Measurements from ENCODE around the gene IL10RA. TPM values are rescaled to one million over a fixed set of nuclear protein-coding genes. Genes with fewer than 3 reads are reported as not detected.

Gene IL10RA
- total RNA-seq, 1 experiment from 2014 or later, result 1.7 TPM

GRCh38 chr11:118045191-118045590, 59.0 kb downstream of the IL10RA start:
- Histone ChIP-seq H3K9me2 (ENCODE audit: insufficient read depth) (no peaks in the 10 kb centered on the region), H3K9ac (ENCODE audit: low read length) (no peak overlapping the region), H3K4me3 (replicated peaks in 1 of 2; ENCODE audit: low read depth in 1 of 2, low read length in 2 of 2) (no peak overlapping the region), H2AFZ (ENCODE audit: low read depth, low read length, poor library complexity, severe bottlenecking) (no peak overlapping the region), H3K27me3 (ENCODE audit: insufficient read depth, low read length) (peaks cover 15% of the 10 kb centered on the region), H3K9me3 (ENCODE audit: control insufficient read depth in 1 of 2, insufficient read depth in 1 of 2, low read depth in 1 of 2, low read length in 2 of 2) (no peaks in the 10 kb centered on the region), H3K4me2 (ENCODE audit: low read length) (no peak overlapping the region), H3K27ac (ENCODE audit: low read depth, low read length) (no peak overlapping the region), H3K79me2 (ENCODE audit: insufficient read depth, low read length) (no peaks in the 10 kb centered on the region), H3K36me3 (ENCODE audit: control insufficient read depth in 1 of 2, insufficient read depth in 2 of 2, low read length in 2 of 2) (no peaks in the 10 kb centered on the region), H3K4me1 (ENCODE audit: control insufficient read depth in 1 of 2, insufficient read depth in 2 of 2, low read length in 2 of 2) (no peaks in the 10 kb centered on the region), H4K20me1 (ENCODE audit: insufficient read depth) (no peaks in the 10 kb centered on the region)
- ATAC-seq, result no peak
- TF ChIP-seq REST (IDR thresholded peaks at IDR 0.05; ENCODE audit: low read depth) (no peak), ZBTB33 (IDR thresholded peaks at IDR 0.05; ENCODE audit: extremely low read depth, insufficient replicate concordance, low read length) (no peak), YY1 (IDR thresholded peaks at IDR 0.05; ENCODE audit: extremely low read depth, insufficient replicate concordance, low read depth, low read length) (no peak), CEBPB (IDR thresholded peaks at IDR 0.05; ENCODE audit: low read depth) (no peak), FOSL1 (IDR thresholded peaks at IDR 0.05; ENCODE audit: low read depth) (no peak), RAD21 (IDR thresholded peaks at IDR 0.05; ENCODE audit: low read depth) (no peak), TCF7L2 (IDR thresholded peaks at IDR 0.05; ENCODE audit: borderline replicate concordance, extremely low read depth, insufficient read depth, insufficient read length) (no peak), EGR1 (IDR thresholded peaks at IDR 0.05; ENCODE audit: low read depth) (no peak), ZNF274 (IDR thresholded peaks at IDR 0.05; ENCODE audit: low read depth, low read length) (no peak), EZH2 (IDR thresholded peaks at IDR 0.05) (no peak), SRF (IDR thresholded peaks at IDR 0.05; ENCODE audit: low read depth) (no peak), ELF1 (IDR thresholded peaks at IDR 0.05; ENCODE audit: borderline replicate concordance, low read depth) (no peak), EZH2phosphoT487 (IDR thresholded peaks at IDR 0.05; ENCODE audit: borderline replicate concordance) (no peak)
- TF ChIP-seq, protein P1, sequence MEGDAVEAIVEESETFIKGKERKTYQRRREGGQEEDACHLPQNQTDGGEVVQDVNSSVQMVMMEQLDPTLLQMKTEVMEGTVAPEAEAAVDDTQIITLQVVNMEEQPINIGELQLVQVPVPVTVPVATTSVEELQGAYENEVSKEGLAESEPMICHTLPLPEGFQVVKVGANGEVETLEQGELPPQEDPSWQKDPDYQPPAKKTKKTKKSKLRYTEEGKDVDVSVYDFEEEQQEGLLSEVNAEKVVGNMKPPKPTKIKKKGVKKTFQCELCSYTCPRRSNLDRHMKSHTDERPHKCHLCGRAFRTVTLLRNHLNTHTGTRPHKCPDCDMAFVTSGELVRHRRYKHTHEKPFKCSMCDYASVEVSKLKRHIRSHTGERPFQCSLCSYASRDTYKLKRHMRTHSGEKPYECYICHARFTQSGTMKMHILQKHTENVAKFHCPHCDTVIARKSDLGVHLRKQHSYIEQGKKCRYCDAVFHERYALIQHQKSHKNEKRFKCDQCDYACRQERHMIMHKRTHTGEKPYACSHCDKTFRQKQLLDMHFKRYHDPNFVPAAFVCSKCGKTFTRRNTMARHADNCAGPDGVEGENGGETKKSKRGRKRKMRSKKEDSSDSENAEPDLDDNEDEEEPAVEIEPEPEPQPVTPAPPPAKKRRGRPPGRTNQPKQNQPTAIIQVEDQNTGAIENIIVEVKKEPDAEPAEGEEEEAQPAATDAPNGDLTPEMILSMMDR (IDR thresholded peaks at IDR 0.05 in 2 of 3, conservative IDR thresholded peaks at IDR 0.05 in 1 of 3; ENCODE audit: borderline replicate concordance in 1 of 3, insufficient read depth in 1 of 3, low read depth in 2 of 3, low read length in 2 of 3), result no peak
- no TSS peak for BruUV-seq (replicated peaks)
- ChIA-PET RAD21 (ENCODE audit: low non-redundant PET in 1 of 2, low total read pairs in 2 of 2, uncharacterized antibody in 2 of 2, unreplicated experiment in 2 of 2) (no interaction called here), POLR2A (no interaction called here), CTCF (interaction anchor here (0.6 kb wide), 1 partner anchor 1414 kb away, joined by 3 read pairs; no protein-coding TSS in a partner anchor)
- no peak for DNase-seq (ENCODE audit: low read depth, low spot score)
- intact Hi-C loops (cut with micrococcal nuclease), result no loop called here

All from HCT116 (cell line).